ENCODE measurements around the gene SCCPDH.

The SCCPDH gene

DNA sequence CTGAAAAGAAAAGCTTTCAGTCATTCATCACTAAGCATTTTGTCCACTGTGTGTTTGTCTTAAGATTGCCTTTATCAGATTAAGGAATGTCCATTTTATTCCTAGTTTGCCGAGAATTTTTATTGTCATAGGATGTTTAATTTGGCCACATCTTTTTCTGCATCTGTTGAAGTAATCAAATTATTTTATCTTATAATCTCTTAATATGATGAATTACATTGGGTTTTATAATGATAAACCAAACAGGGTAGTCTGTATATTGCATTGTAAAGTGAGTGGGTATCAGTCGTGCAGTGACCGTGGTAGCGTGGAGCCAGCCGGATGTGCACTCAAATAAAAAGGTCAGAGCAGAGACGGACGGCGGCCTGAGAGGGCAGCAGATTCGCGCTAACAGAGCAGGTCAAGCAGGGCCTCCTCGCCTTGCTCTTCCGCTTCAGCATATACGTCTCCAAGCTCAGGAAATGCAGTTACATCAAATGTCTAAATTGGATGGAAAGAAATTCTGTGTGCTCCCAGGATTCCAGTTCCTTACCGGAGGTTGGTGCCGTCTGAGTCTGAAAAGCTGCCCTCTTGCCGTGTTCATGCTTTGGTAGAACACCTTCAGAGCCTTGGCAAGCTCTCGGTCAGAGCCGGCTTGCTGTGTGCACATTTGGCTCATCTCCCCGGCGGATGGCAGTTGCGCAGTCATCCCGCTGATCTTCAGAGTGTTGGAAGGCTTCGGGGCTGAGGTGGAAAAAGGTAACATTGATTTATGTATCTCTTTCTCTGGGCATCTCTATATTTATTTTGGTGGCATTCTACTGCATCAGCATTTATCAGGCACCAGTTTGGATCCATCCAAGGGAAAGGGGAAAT is 51.5 kb downstream of the SCCPDH start (continued):
- TF ChIP-seq, protein P1, sequence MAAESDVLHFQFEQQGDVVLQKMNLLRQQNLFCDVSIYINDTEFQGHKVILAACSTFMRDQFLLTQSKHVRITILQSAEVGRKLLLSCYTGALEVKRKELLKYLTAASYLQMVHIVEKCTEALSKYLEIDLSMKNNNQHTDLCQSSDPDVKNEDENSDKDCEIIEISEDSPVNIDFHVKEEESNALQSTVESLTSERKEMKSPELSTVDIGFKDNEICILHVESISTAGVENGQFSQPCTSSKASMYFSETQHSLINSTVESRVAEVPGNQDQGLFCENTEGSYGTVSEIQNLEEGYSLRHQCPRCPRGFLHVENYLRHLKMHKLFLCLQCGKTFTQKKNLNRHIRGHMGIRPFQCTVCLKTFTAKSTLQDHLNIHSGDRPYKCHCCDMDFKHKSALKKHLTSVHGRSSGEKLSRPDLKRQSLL (tag by site-specific recombination; IDR thresholded peaks at IDR 0.05) = no peak
- TF ChIP-seq ZNF626 (tag by site-specific recombination; IDR thresholded peaks at IDR 0.05) (no peak), ZNF701 (tag by site-specific recombination; IDR thresholded peaks at IDR 0.05) (no peak), KLF9 (tag by site-specific recombination; IDR thresholded peaks at IDR 0.05; ENCODE audit: low read depth) (no peak)
- TF ChIP-seq, protein P2, sequence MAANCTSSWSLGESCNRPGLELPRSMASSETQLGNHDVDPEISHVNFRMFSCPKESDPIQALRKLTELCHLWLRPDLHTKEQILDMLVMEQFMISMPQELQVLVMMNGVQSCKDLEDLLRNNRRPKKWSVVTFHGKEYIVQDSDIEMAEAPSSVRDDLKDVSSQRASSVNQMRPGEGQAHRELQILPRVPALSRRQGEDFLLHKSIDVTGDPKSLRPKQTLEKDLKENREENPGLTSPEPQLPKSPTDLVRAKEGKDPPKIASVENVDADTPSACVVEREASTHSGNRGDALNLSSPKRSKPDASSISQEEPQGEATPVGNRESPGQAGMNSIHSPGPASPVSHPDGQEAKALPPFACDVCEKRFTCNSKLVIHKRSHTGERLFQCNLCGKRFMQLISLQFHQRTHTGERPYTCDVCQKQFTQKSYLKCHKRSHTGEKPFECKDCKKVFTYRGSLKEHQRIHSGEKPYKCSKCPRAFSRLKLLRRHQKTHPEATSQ (tag by site-specific recombination; IDR thresholded peaks at IDR 0.05) = no peak
- TF ChIP-seq, protein P3, sequence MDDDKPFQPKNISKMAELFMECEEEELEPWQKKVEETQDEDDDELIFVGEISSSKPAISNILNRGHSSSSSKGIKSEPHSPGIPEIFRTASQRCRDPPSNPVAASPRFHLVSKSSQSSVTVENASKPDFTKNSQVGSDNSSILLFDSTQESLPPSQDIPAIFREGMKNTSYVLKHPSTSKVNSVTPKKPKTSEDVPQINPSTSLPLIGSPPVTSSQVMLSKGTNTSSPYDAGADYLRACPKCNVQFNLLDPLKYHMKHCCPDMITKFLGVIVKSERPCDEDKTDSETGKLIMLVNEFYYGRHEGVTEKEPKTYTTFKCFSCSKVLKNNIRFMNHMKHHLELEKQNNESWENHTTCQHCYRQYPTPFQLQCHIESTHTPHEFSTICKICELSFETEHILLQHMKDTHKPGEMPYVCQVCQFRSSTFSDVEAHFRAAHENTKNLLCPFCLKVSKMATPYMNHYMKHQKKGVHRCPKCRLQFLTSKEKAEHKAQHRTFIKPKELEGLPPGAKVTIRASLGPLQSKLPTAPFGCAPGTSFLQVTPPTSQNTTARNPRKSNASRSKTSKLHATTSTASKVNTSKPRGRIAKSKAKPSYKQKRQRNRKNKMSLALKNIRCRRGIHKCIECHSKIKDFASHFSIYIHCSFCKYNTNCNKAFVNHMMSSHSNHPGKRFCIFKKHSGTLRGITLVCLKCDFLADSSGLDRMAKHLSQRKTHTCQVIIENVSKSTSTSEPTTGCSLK (tag by site-specific recombination; IDR thresholded peaks at IDR 0.05) = no peak

DNA sequence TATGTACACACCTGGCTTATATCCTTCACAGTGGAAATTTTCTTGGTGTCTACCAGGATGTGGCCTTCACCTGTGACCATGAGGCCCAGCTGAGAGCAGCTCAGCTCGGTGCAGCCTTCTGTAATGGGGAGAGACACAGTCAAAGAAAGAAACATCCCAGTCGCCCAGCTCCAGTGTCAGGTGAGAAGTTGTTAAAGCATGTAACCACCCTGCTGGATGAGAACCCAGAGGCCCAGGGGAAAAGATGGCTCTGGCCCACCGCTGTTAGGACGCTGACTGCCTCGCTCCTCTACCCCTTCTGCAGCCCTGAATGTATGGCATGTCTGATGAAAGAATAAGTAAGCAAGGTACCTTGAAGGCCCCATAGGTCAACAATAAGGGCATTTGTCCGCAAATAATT is 52.7 kb downstream of the SCCPDH start:
- Histone ChIP-seq H3K36me3 (ENCODE audit: control insufficient read depth in 2 of 2, insufficient read depth in 1 of 2, low read length in 2 of 2) (peaks cover 0 to 26% of the 10 kb centered on the region in 2 experiments; a peak in 1 of 3 replicates), H3K4me3 (ENCODE audit: low read depth, low read length) (no peak overlapping the region), H3K9me3 (ENCODE audit: control insufficient read depth, insufficient read depth, low read depth, low read length) (no peaks in the 10 kb centered on the region), H3K4me1 (ENCODE audit: control insufficient read depth, insufficient read depth, low read length) (no peaks in the 10 kb centered on the region), H3K27ac (ENCODE audit: extremely low read depth, low read depth, low read length) (no peak overlapping the region)
- ChIA-PET POLR2A (no interaction called here), CTCF (no interaction called here)
- TF ChIP-seq ZFHX2 (tag by site-specific recombination; conservative IDR thresholded peaks at IDR 0.05) = no peak
- TF ChIP-seq ZSCAN30 (tag by site-specific recombination; IDR thresholded peaks at IDR 0.05) = no peak
- TF ChIP-seq KLF1 (tag by site-specific recombination; IDR thresholded peaks at IDR 0.05) = no peak
- TF ChIP-seq, protein P4, sequence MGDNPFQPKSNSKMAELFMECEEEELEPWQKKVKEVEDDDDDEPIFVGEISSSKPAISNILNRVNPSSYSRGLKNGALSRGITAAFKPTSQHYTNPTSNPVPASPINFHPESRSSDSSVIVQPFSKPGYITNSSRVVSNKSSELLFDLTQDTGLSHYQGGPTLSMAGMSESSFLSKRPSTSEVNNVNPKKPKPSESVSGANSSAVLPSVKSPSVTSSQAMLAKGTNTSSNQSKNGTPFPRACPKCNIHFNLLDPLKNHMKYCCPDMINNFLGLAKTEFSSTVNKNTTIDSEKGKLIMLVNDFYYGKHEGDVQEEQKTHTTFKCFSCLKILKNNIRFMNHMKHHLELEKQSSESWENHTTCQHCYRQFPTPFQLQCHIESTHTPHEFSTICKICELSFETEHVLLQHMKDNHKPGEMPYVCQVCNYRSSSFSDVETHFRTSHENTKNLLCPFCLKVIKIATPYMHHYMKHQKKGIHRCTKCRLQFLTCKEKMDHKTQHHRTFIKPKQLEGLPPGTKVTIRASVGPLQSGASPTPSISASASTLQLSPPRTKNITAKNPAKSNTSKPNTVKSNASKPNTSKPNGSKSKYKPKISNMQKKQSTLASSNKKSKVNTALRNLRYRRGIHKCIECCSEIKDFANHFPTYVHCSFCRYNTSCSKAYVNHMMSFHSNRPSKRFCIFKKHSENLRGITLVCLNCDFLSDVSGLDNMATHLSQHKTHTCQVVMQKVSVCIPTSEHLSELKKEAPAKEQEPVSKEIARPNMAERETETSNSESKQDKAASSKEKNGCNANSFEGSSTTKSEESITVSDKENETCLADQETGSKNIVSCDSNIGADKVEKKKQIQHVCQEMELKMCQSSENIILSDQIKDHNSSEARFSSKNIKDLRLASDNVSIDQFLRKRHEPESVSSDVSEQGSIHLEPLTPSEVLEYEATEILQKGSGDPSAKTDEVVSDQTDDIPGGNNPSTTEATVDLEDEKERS (tag by site-specific recombination; IDR thresholded peaks at IDR 0.05) = no peak
- no peak for TF ChIP-seq ZBTB48 (tag by site-specific recombination; IDR thresholded peaks at IDR 0.05)
- no peak for TF ChIP-seq HOXD13 (CRISPR knock-in tag; IDR thresholded peaks at IDR 0.05; ENCODE audit: borderline replicate concordance)

DNA sequence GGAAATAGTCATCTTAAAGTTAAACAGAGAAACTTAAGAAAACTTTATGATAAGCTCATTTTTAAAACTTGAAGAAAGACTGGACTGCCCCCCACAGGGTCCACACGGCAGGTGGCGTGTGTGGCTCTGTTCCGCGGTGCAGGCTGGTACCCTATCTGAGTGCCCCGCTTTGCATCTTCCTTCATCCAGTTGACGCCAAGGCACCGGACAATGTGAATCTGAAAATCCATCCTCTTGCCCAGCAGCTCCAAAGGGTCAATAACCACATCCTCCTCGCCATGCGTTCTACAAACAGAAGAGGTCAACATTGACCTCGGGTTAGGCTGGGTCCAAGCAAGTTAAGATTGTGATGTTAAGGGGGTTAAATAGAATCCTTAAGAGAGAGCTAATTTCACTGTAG is 54.5 kb downstream of the SCCPDH start:
- Histone ChIP-seq H3K36me3 (ENCODE audit: control insufficient read depth in 2 of 2, insufficient read depth in 1 of 2, low read length in 2 of 2) (peaks cover 0 to 26% of the 10 kb centered on the region in 2 experiments; a peak in 1 of 3 replicates), H3K4me3 (ENCODE audit: low read depth, low read length) (no peak overlapping the region), H3K9me3 (ENCODE audit: control insufficient read depth, insufficient read depth, low read depth, low read length) (no peaks in the 10 kb centered on the region), H3K27ac (ENCODE audit: extremely low read depth, low read depth, low read length) (no peak overlapping the region), H3K4me1 (ENCODE audit: control insufficient read depth, insufficient read depth, low read length) (no peaks in the 10 kb centered on the region)
- ChIA-PET POLR2A (no interaction called here), CTCF (no interaction called here)
- TF ChIP-seq ZNF175 (tag by site-specific recombination; IDR thresholded peaks at IDR 0.05) (no peak), ZNF274 (IDR thresholded peaks at IDR 0.05; ENCODE audit: low read length) (no peak), ZNF274 (tag by site-specific recombination; IDR thresholded peaks at IDR 0.05; ENCODE audit: borderline replicate concordance) (no peak), ZNF366 (tag by site-specific recombination; conservative IDR thresholded peaks at IDR 0.05) (no peak), ZNF121 (tag by site-specific recombination; IDR thresholded peaks at IDR 0.05) (no peak), ZNF664 (tag by site-specific recombination; IDR thresholded peaks at IDR 0.05) (no peak), ZNF473 (tag by site-specific recombination; IDR thresholded peaks at IDR 0.05) (no peak), ZNF777 (tag by site-specific recombination; IDR thresholded peaks at IDR 0.05; ENCODE audit: borderline replicate concordance) (no peak)
- TF ChIP-seq, protein P5, sequence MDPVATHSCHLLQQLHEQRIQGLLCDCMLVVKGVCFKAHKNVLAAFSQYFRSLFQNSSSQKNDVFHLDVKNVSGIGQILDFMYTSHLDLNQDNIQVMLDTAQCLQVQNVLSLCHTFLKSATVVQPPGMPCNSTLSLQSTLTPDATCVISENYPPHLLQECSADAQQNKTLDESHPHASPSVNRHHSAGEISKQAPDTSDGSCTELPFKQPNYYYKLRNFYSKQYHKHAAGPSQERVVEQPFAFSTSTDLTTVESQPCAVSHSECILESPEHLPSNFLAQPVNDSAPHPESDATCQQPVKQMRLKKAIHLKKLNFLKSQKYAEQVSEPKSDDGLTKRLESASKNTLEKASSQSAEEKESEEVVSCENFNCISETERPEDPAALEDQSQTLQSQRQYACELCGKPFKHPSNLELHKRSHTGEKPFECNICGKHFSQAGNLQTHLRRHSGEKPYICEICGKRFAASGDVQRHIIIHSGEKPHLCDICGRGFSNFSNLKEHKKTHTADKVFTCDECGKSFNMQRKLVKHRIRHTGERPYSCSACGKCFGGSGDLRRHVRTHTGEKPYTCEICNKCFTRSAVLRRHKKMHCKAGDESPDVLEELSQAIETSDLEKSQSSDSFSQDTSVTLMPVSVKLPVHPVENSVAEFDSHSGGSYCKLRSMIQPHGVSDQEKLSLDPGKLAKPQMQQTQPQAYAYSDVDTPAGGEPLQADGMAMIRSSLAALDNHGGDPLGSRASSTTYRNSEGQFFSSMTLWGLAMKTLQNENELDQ (tag by site-specific recombination; IDR thresholded peaks at IDR 0.05; ENCODE audit: low read depth) = no peak

All from HEK293 (cell line).